ENCODE measurements around the gene GPR143. TPM values are rescaled to one million over a fixed set of nuclear protein-coding genes. Genes with fewer than 3 reads are reported as not detected.

GPR143 gene
- total RNA-seq, 1 experiment from 2014 or later = 1.8 TPM

- no peaks in the 10 kb centered on the region for H3K27me3 ChIP-seq (ENCODE audit: insufficient read depth, low read length)
- H3K9me2 ChIP-seq (ENCODE audit: insufficient read depth) = no peaks in the 10 kb centered on the region
- no peak overlapping the region for H3K4me3 ChIP-seq (replicated peaks in 1 of 2; ENCODE audit: low read depth in 1 of 2, low read length in 2 of 2)
- no peaks in the 10 kb centered on the region for H3K36me3 ChIP-seq (ENCODE audit: control insufficient read depth in 1 of 2, insufficient read depth in 2 of 2, low read length in 2 of 2)
- H3K9me3 ChIP-seq (ENCODE audit: control insufficient read depth in 1 of 2, insufficient read depth in 1 of 2, low read depth in 1 of 2, low read length in 2 of 2) = no peaks in the 10 kb centered on the region
- H4K20me1 ChIP-seq (ENCODE audit: insufficient read depth) = no peaks in the 10 kb centered on the region
- no peak overlapping the region for H3K27ac ChIP-seq (ENCODE audit: low read depth, low read length)
- TF ChIP-seq ZFX (IDR thresholded peaks at IDR 0.05) (no peak), MAX (IDR thresholded peaks at IDR 0.05) (no peak), FOSL1 (IDR thresholded peaks at IDR 0.05; ENCODE audit: low read depth) (no peak), CEBPB (IDR thresholded peaks at IDR 0.05; ENCODE audit: low read depth) (no peak), JUND (IDR thresholded peaks at IDR 0.05) (no peak), RAD21 (IDR thresholded peaks at IDR 0.05; ENCODE audit: low read depth) (no peak), POLR2AphosphoS5 (IDR thresholded peaks at IDR 0.05; ENCODE audit: low read depth, low read length) (no peak), EGR1 (IDR thresholded peaks at IDR 0.05; ENCODE audit: low read depth) (no peak)
- H3K79me2 ChIP-seq (ENCODE audit: insufficient read depth, low read length) = no peaks in the 10 kb centered on the region
- H3K4me1 ChIP-seq (ENCODE audit: control insufficient read depth in 1 of 2, insufficient read depth in 2 of 2, low read length in 2 of 2) = no peaks in the 10 kb centered on the region
- no TSS peak for BruUV-seq (replicated peaks)
- no peak overlapping the region for H3K9ac ChIP-seq (ENCODE audit: low read length)
- ATAC-seq (no peak), DNase-seq (ENCODE audit: low read depth, low spot score) (no peak)
- POLR2A ChIA-PET = no interaction called here
- CTCF ChIA-PET = no interaction called here
- RAD21 ChIA-PET (ENCODE audit: low non-redundant PET in 1 of 2, low total read pairs in 2 of 2, uncharacterized antibody in 2 of 2, unreplicated experiment in 2 of 2) = no interaction called here
- H2AFZ ChIP-seq (ENCODE audit: low read depth, low read length, poor library complexity, severe bottlenecking) = no peak overlapping the region
- intact Hi-C loops (cut with micrococcal nuclease) = no loop called here
- H3K4me2 ChIP-seq (ENCODE audit: low read length) = no peak overlapping the region
Measured at GRCh38 chrX:9729171-9729885, 36.3 kb downstream of the GPR143 start.

GRCh38 chrX:9728261-9728660 is 37.4 kb downstream of the GPR143 start:
- Histone ChIP-seq H3K27me3 (ENCODE audit: insufficient read depth, low read length) (no peaks in the 10 kb centered on the region), H3K4me3 (replicated peaks in 1 of 2; ENCODE audit: low read depth in 1 of 2, low read length in 2 of 2) (no peak overlapping the region), H4K20me1 (ENCODE audit: insufficient read depth) (no peaks in the 10 kb centered on the region), H3K9ac (ENCODE audit: low read length) (no peak overlapping the region), H3K9me3 (ENCODE audit: control insufficient read depth in 1 of 2, insufficient read depth in 1 of 2, low read depth in 1 of 2, low read length in 2 of 2) (no peaks in the 10 kb centered on the region), H3K9me2 (ENCODE audit: insufficient read depth) (no peaks in the 10 kb centered on the region), H3K4me1 (ENCODE audit: control insufficient read depth in 1 of 2, insufficient read depth in 2 of 2, low read length in 2 of 2) (no peaks in the 10 kb centered on the region), H3K36me3 (ENCODE audit: control insufficient read depth in 1 of 2, insufficient read depth in 2 of 2, low read length in 2 of 2) (no peaks in the 10 kb centered on the region), H3K4me2 (ENCODE audit: low read length) (no peak overlapping the region), H2AFZ (ENCODE audit: low read depth, low read length, poor library complexity, severe bottlenecking) (no peak overlapping the region), H3K27ac (ENCODE audit: low read depth, low read length) (no peak overlapping the region), H3K79me2 (ENCODE audit: insufficient read depth, low read length) (no peaks in the 10 kb centered on the region)
- BruUV-seq (replicated peaks) = no TSS peak
- ChIA-PET POLR2A (no interaction called here), CTCF (no interaction called here), RAD21 (ENCODE audit: low non-redundant PET in 1 of 2, low total read pairs in 2 of 2, uncharacterized antibody in 2 of 2, unreplicated experiment in 2 of 2) (no interaction called here)
- DNase-seq (ENCODE audit: low read depth, low spot score) (no peak), ATAC-seq (no peak)
- intact Hi-C loops (cut with micrococcal nuclease) = no loop called here
- TF ChIP-seq TCF7L2 (IDR thresholded peaks at IDR 0.05; ENCODE audit: borderline replicate concordance, extremely low read depth, insufficient read depth, insufficient read length) (no peak), YY1 (IDR thresholded peaks at IDR 0.05; ENCODE audit: extremely low read depth, insufficient replicate concordance, low read depth, low read length) (no peak), SIN3A (IDR thresholded peaks at IDR 0.05; ENCODE audit: low read depth) (no peak), ELF1 (IDR thresholded peaks at IDR 0.05; ENCODE audit: borderline replicate concordance, low read depth) (no peak), CTCF (IDR thresholded peaks at IDR 0.05 in 2 of 3, conservative IDR thresholded peaks at IDR 0.05 in 1 of 3; ENCODE audit: borderline replicate concordance in 1 of 3, insufficient read depth in 1 of 3, low read depth in 2 of 3, low read length in 2 of 3) (no peak), POLR2A (IDR thresholded peaks at IDR 0.05; ENCODE audit: borderline replicate concordance, extremely low read depth, insufficient read depth, insufficient read length) (no peak), ZNF274 (IDR thresholded peaks at IDR 0.05; ENCODE audit: low read depth, low read length) (no peak), RAD21 (IDR thresholded peaks at IDR 0.05; ENCODE audit: low read depth) (no peak), EGR1 (IDR thresholded peaks at IDR 0.05; ENCODE audit: low read depth) (no peak), SRF (IDR thresholded peaks at IDR 0.05; ENCODE audit: low read depth) (no peak), ATF3 (IDR thresholded peaks at IDR 0.05) (no peak), MAX (IDR thresholded peaks at IDR 0.05) (no peak), EZH2phosphoT487 (IDR thresholded peaks at IDR 0.05; ENCODE audit: borderline replicate concordance) (no peak), POLR2AphosphoS5 (IDR thresholded peaks at IDR 0.05; ENCODE audit: low read depth, low read length) (no peak), EZH2 (IDR thresholded peaks at IDR 0.05) (no peak), CEBPB (IDR thresholded peaks at IDR 0.05; ENCODE audit: low read depth) (no peak)
